HepG2 (cell line): ENCODE measurements around the gene TBRG1. TPM values are rescaled to one million over a fixed set of nuclear protein-coding genes. Genes with fewer than 3 reads are reported as not detected.

Source experiments
- ATAC-seq: fragments of 200-7000 bp; cut with Tn5 transposase; 3 replicates; pipeline ENCODE4 v1.9.1; 2020; ENCODE audit warnings: mild to moderate bottlenecking, moderate library complexity
- BruUV-seq: library from RNA; stranded (reverse); fragments of 400-500 nt; replicated peaks from 2 replicates; lab custom pipeline; 2021; lab: Mats Ljungman, UMichigan
- CTCF ChIA-PET: fragments of 300-600 bp; formaldehyde crosslinking; extraction: SDS; loops from one replicate; lab custom pipeline; 2021; ENCODE audit warnings: low total read pairs, inconsistent platforms, low intra/inter-chr PET ratio; lab: Yijun Ruan, JAX
- POLR2A ChIA-PET: fragments of 350-600 bp; sonication (Branson Sonifier 250); formaldehyde crosslinking; loops from one replicate; lab custom pipeline; 2020; ENCODE audit warnings: antibody characterized with exemption, inconsistent platforms; lab: Yijun Ruan, JAX
- DNase-seq: peaks from one replicate; pipeline ENCODE4 v3.0.0-alpha.2; 2015; ENCODE audit warnings: low spot score
- FAIRE-seq: peaks from 3 replicates; lab custom pipeline; 2011; peaks lifted over from hg19 to GRCh38; lab: Jason Lieb, UNC
- H2AFZ ChIP-seq: one replicate; pipeline ENCODE4 v1.6.1; 2011; ENCODE audit warnings: low read length, inconsistent platforms
- H3K27ac ChIP-seq: fragments of 300-600 bp; 3 replicates; pipeline ENCODE4 v1.8.0; 2011; ENCODE audit warnings: mixed run types, mild to moderate bottlenecking, mixed read lengths, low read length, inconsistent platforms; ENCODE audit not compliant: insufficient read depth; ENCODE audit errors: extremely low read length
- H3K27me3 ChIP-seq, 2 experiments: fragments of 200-600 bp in 1 of 2; 2 replicates in 1 of 2; 3 replicates in 1 of 2; pipeline versions ENCODE4 v1.6.0 to v1.8.0; 2011; ENCODE audit warnings: low read length in 2 of 2, mild to moderate bottlenecking in 2 of 2, moderate library complexity in 2 of 2, inconsistent platforms in 1 of 2; ENCODE audit not compliant: insufficient read depth in 2 of 2, control insufficient read depth in 1 of 2
- H3K36me3 ChIP-seq, 2 experiments: fragments of 200-600 bp in 1 of 2; replicated peaks in 1 of 2; 2 replicates in 1 of 2; 3 replicates in 1 of 2; pipeline versions ENCODE4 v1.5.1 to v1.8.0; 2011; ENCODE audit warnings: low read length in 2 of 2, inconsistent platforms in 1 of 2; ENCODE audit not compliant: insufficient read depth in 2 of 2, control insufficient read depth in 1 of 2
- H3K4me1 ChIP-seq: 2 replicates; pipeline ENCODE4 v1.5.1; 2012; ENCODE audit warnings: low read length, inconsistent platforms; ENCODE audit not compliant: insufficient read depth
- H3K4me2 ChIP-seq: 2 replicates; pipeline ENCODE4 v1.6.0; 2011; ENCODE audit warnings: low read depth, low read length, inconsistent platforms
- H3K4me3 ChIP-seq, 3 experiments: fragments of 200-600 bp in 1 of 3; sonication (generic), shearing (Covaris generic) in 1 of 3; replicated peaks in 1 of 3; 2 replicates each; pipeline ENCODE4 v1.5.1; 2011 to 2016; ENCODE audit warnings: low read length in 3 of 3, inconsistent platforms in 2 of 3, low read depth in 2 of 3, mild to moderate bottlenecking in 2 of 3, control low read depth in 1 of 3, mixed read lengths in 1 of 3; ENCODE audit not compliant: insufficient read depth in 1 of 3
- H3K79me2 ChIP-seq: one replicate; pipeline ENCODE4 v1.6.1; 2011; ENCODE audit warnings: low read length, inconsistent platforms; ENCODE audit not compliant: insufficient read depth
- H3K9ac ChIP-seq: 2 replicates; pipeline ENCODE4 v1.6.0; 2011; ENCODE audit warnings: mild to moderate bottlenecking, low read depth, low read length, inconsistent platforms; ENCODE audit not compliant: insufficient read depth
- H3K9me3 ChIP-seq: 2 replicates; pipeline ENCODE4 v1.5.1; 2012; ENCODE audit warnings: mild to moderate bottlenecking, low read length
- H4K20me1 ChIP-seq: 2 replicates; pipeline ENCODE4 v1.6.0; 2011; ENCODE audit warnings: inconsistent platforms, mild to moderate bottlenecking, low read length, moderate library complexity; ENCODE audit not compliant: insufficient read depth
- FOXO4 ChIP-seq: sonication (generic); formaldehyde crosslinking; conservative IDR thresholded peaks from 2 replicates; pipeline ENCODE4 v1.8.1; 2023; ENCODE audit warnings: missing genetic modification reagents
- NFYB ChIP-seq: sonication (generic); formaldehyde crosslinking; IDR thresholded peaks from 2 replicates; pipeline ENCODE4 v1.4.0; 2020; ENCODE audit warnings: missing genetic modification reagents
- SALL2 ChIP-seq: sonication (generic); formaldehyde crosslinking; IDR thresholded peaks from 2 replicates; pipeline ENCODE4 v1.8.1; 2023; ENCODE audit warnings: mild to moderate bottlenecking, missing genetic modification reagents, inconsistent platforms
- SNRNP70 ChIP-seq: fragments of 200-400 bp; formaldehyde crosslinking; IDR thresholded peaks from 2 replicates; pipeline ENCODE4 v1.6.1; 2017; ENCODE audit warnings: mild to moderate bottlenecking, low read depth, low read length, moderate library complexity
- SRSF4 ChIP-seq: fragments of 200-400 bp; formaldehyde crosslinking; IDR thresholded peaks from one replicate; pipeline ENCODE4 v1.6.1; 2018; ENCODE audit warnings: mild to moderate bottlenecking, low read depth, low read length, moderate library complexity; ENCODE audit not compliant: poor library complexity, severe bottlenecking
- U2AF1 ChIP-seq: fragments of 200-400 bp; formaldehyde crosslinking; optimal IDR thresholded peaks from 2 replicates; pipeline ENCODE3; 2017; ENCODE audit warnings: mild to moderate bottlenecking, low read depth, low read length
- YY1 ChIP-seq: IDR thresholded peaks from 2 replicates; pipeline ENCODE4 v1.6.1; 2011; ENCODE audit warnings: low read length, low read depth, moderate library complexity, mild to moderate bottlenecking; ENCODE audit not compliant: insufficient read depth, insufficient replicate concordance
- ZC3H4 ChIP-seq: sonication (generic); formaldehyde crosslinking; IDR thresholded peaks from 2 replicates; pipeline ENCODE4 v1.4.0; 2020; ENCODE audit warnings: missing genetic modification reagents, borderline replicate concordance
- ZFP62 ChIP-seq: sonication (generic); formaldehyde crosslinking; IDR thresholded peaks from 2 replicates; pipeline ENCODE4 v1.4.0; 2020; ENCODE audit warnings: missing genetic modification reagents
- WGBS: methylation state at CpG from one replicate; pipeline ENCODE4 v1.1.6; 2017; ENCODE audit warnings: low lambda C conversion rate; 5-methylcytosine and 5-hydroxymethylcytosine counted together
- in situ Hi-C: cut with HindIII; loops from 2 replicates; pipeline ENCODE4 v1.10.0; 2017; ENCODE audit warnings: low pct_unique_long_range_greater_than_20kb; ENCODE audit not compliant: extremely low pct_ligation_motif_present
- intact Hi-C: fragments of 100-400 bp; cut with micrococcal nuclease; formaldehyde crosslinking; loops from one replicate; pipeline ENCODE4 v1.10.0; 2022; ENCODE audit not compliant: unreplicated experiment
- polyA plus RNA-seq, 8 experiments: library from polyadenylated mRNA; depleted of rRNA in 3 of 8; stranded (reverse) in 7 of 8; unstranded in 1 of 8; fragments of >200 nt; fragmentation: Illumina TruSeq in 4 of 8; extraction: Trizol in 4 of 8; gene quantifications; 2 replicates each; pipeline versions ENCODE4 v1.2.1 to v1.2.3, GENCODE V29; 2011 to 2016; ENCODE audit warnings: low read depth in 4 of 8, missing spikeins in 1 of 8, mixed read lengths in 1 of 8; ENCODE audit not compliant: insufficient read depth in 1 of 8
- total RNA-seq, 5 experiments: library from RNA; depleted of rRNA; stranded (reverse); fragments of >200 nt; fragmentation: Illumina TruSeq; extraction: Trizol; gene quantifications; 2 replicates each; pipeline ENCODE4 v1.2.3, GENCODE V29; 2016; ENCODE audit warnings: low read depth in 1 of 5
- TF ChIP-seq, protein P1 (sequence below): IDR thresholded peaks from 2 replicates; pipeline ENCODE4 v1.6.1; 2018; ENCODE audit warnings: missing genetic modification reagents, mild to moderate bottlenecking, missing compliant biosample characterization
- TF ChIP-seq, protein P2 (sequence below), 2 experiments: fragments of 450-650 bp in 1 of 2; sonication (generic) in 1 of 2; formaldehyde crosslinking in 1 of 2; IDR thresholded peaks; 2 replicates each; pipeline versions ENCODE4 v1.6.1 to v1.8.0; 2016 to 2022; ENCODE audit warnings: antibody characterized with exemption in 1 of 2, mild to moderate bottlenecking in 1 of 2, missing genetic modification reagents in 1 of 2

The TBRG1 gene
- total and polyA plus RNA-seq, 2 of the 13 experiments (the other 11 are each of a cell fraction or from before 2014, with no cell fraction given), result 21.7 to 25.6 TPM

- DNase-seq, result no peak
- Histone ChIP-seq H3K4me1 (no peaks in the 10 kb centered on the region), H3K4me3 (no peak overlapping the region), H3K27ac (no peak overlapping the region), H2AFZ (no peak overlapping the region), H3K9me3 (no peaks in the 10 kb centered on the region), H3K9ac (no peak overlapping the region), H3K4me2 (no peak overlapping the region), H4K20me1 (no peaks in the 10 kb centered on the region), H3K36me3 (no peaks in the 10 kb centered on the region), H3K79me2 (no peaks in the 10 kb centered on the region), H3K27me3 (no peaks in the 10 kb centered on the region)
- FAIRE-seq, result no peak
- intact Hi-C loops, result no loop called here
- WGBS, result 94% methylated on average over 16 of the region's 16 CpGs
- in situ Hi-C loops, result no loop called here
- ChIA-PET POLR2A (no interaction called here), CTCF (no interaction called here)
- no peak for ATAC-seq
- no TSS peak for BruUV-seq
- TF ChIP-seq U2AF1 (no peak), SNRNP70 (no peak), NFYB (CRISPR knock-in tag) (no peak), SALL2 (CRISPR knock-in tag) (no peak), ZC3H4 (CRISPR knock-in tag) (no peak), YY1 (no peak), SRSF4 (no peak), ZFP62 (CRISPR knock-in tag) (no peak), FOXO4 (CRISPR knock-in tag) (no peak)
- TF ChIP-seq, protein P1, sequence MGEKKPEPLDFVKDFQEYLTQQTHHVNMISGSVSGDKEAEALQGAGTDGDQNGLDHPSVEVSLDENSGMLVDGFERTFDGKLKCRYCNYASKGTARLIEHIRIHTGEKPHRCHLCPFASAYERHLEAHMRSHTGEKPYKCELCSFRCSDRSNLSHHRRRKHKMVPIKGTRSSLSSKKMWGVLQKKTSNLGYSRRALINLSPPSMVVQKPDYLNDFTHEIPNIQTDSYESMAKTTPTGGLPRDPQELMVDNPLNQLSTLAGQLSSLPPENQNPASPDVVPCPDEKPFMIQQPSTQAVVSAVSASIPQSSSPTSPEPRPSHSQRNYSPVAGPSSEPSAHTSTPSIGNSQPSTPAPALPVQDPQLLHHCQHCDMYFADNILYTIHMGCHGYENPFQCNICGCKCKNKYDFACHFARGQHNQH (CRISPR knock-in tag), result no peak
- TF ChIP-seq, protein P2, sequence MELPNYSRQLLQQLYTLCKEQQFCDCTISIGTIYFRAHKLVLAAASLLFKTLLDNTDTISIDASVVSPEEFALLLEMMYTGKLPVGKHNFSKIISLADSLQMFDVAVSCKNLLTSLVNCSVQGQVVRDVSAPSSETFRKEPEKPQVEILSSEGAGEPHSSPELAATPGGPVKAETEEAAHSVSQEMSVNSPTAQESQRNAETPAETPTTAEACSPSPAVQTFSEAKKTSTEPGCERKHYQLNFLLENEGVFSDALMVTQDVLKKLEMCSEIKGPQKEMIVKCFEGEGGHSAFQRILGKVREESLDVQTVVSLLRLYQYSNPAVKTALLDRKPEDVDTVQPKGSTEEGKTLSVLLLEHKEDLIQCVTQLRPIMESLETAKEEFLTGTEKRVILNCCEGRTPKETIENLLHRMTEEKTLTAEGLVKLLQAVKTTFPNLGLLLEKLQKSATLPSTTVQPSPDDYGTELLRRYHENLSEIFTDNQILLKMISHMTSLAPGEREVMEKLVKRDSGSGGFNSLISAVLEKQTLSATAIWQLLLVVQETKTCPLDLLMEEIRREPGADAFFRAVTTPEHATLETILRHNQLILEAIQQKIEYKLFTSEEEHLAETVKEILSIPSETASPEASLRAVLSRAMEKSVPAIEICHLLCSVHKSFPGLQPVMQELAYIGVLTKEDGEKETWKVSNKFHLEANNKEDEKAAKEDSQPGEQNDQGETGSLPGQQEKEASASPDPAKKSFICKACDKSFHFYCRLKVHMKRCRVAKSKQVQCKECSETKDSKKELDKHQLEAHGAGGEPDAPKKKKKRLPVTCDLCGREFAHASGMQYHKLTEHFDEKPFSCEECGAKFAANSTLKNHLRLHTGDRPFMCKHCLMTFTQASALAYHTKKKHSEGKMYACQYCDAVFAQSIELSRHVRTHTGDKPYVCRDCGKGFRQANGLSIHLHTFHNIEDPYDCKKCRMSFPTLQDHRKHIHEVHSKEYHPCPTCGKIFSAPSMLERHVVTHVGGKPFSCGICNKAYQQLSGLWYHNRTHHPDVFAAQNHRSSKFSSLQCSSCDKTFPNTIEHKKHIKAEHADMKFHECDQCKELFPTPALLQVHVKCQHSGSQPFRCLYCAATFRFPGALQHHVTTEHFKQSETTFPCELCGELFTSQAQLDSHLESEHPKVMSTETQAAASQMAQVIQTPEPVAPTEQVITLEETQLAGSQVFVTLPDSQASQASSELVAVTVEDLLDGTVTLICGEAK (IDR thresholded peaks at IDR 0.05), result no peak
- TF ChIP-seq, protein P2 (CRISPR knock-in tag; IDR thresholded peaks at IDR 0.05), result no peak
These were observed 34.3 kb downstream of the TBRG1 start for GRCh38 chr11:124656774-124657630.
